ENCODE measurements around the gene SOS1.

The SOS1 gene

DNA sequence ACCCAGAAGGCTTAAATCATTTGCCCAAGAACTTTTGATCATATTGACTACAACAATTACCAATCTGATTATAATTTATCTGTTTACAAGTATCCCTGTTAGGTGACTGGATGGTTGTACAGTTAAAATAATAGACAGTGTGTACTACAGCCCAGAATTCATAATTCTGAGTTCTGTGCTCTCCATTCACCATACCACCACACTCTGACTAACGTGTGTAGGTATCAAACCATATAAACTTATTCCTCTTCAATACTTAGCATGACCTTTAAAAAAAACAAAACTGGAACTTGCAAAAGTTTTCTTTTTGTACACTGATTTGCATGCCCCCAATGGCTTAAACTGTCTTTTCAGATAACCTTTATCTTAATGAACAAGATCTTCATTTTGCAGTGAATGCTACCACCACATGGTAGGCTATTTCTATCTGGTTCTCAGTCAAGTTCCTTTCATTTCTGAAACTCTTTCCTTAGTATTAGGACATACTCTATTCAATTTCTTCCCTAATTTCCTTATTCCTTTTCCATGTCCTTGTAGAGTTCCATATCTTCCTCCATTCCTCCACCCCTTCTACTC is 50.9 kb downstream of the SOS1 start:
- ChIA-PET POLR2A (no interaction called here), CTCF (interaction anchor here (1.1 kb wide), 1 partner anchor 54 kb away, joined by 3 read pairs; no protein-coding TSS in a partner anchor)
- TF ChIP-seq NFRKB (IDR thresholded peaks at IDR 0.05) (no peak), FOXK2 (IDR thresholded peaks at IDR 0.05) (no peak), ZNF384 (IDR thresholded peaks at IDR 0.05) (no peak), HDGF (IDR thresholded peaks at IDR 0.05; ENCODE audit: borderline replicate concordance) (no peak), BHLHE40 (IDR thresholded peaks at IDR 0.05; ENCODE audit: borderline replicate concordance) (no peak), SP1 (IDR thresholded peaks at IDR 0.05) (no peak), FOXA1 (IDR thresholded peaks at IDR 0.05) (no peak), ELF4 (IDR thresholded peaks at IDR 0.05) (no peak), L3MBTL2 (conservative IDR thresholded peaks at IDR 0.05) (no peak), ARNT (IDR thresholded peaks at IDR 0.05) (no peak), SUZ12 (IDR thresholded peaks at IDR 0.05) (no peak), TARDBP (IDR thresholded peaks at IDR 0.05) (no peak), LEF1 (IDR thresholded peaks at IDR 0.05; ENCODE audit: borderline replicate concordance) (no peak), FOXM1 (IDR thresholded peaks at IDR 0.05; ENCODE audit: borderline replicate concordance) (no peak), CTBP1 (IDR thresholded peaks at IDR 0.05; ENCODE audit: borderline replicate concordance) (no peak)
- TF ChIP-seq, protein P1, sequence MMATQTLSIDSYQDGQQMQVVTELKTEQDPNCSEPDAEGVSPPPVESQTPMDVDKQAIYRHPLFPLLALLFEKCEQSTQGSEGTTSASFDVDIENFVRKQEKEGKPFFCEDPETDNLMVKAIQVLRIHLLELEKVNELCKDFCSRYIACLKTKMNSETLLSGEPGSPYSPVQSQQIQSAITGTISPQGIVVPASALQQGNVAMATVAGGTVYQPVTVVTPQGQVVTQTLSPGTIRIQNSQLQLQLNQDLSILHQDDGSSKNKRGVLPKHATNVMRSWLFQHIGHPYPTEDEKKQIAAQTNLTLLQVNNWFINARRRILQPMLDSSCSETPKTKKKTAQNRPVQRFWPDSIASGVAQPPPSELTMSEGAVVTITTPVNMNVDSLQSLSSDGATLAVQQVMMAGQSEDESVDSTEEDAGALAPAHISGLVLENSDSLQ (IDR thresholded peaks at IDR 0.05), result no peak
- no peak for DNase-seq (ENCODE audit: extremely low spot score)

DNA sequence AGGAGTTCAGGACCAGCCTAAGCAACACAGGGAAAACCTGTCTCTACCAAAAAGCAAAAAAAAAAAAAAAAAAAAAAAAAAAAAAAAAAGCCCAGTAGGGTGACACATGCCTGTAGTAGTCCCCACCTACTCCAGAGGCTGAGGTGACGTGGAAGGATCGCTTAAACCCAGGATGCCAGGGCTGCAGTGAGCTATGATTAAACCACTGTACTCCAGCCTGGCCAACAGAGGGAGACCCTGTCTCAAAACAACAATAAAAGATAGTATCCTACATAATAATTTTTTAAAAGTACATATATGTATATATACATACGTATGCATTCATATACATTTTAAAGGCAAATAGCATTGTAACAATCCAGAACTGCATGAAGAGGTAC is 51.7 kb downstream of the SOS1 start:
- TF ChIP-seq SP1 (IDR thresholded peaks at IDR 0.05), result no peak
- TF ChIP-seq FOXK2 (IDR thresholded peaks at IDR 0.05), result no peak
- no peak for TF ChIP-seq ELF4 (IDR thresholded peaks at IDR 0.05)
- no peak for TF ChIP-seq FOXA1 (IDR thresholded peaks at IDR 0.05)
- TF ChIP-seq L3MBTL2 (conservative IDR thresholded peaks at IDR 0.05), result no peak
- no peak for TF ChIP-seq HDGF (IDR thresholded peaks at IDR 0.05; ENCODE audit: borderline replicate concordance)
- TF ChIP-seq TARDBP (IDR thresholded peaks at IDR 0.05), result no peak
- TF ChIP-seq, protein P1 (IDR thresholded peaks at IDR 0.05), result no peak
- no peak for TF ChIP-seq CTBP1 (IDR thresholded peaks at IDR 0.05; ENCODE audit: borderline replicate concordance)
- no peak for TF ChIP-seq SUZ12 (IDR thresholded peaks at IDR 0.05)
- no peak for TF ChIP-seq FOXM1 (IDR thresholded peaks at IDR 0.05; ENCODE audit: borderline replicate concordance)
- TF ChIP-seq LEF1 (IDR thresholded peaks at IDR 0.05; ENCODE audit: borderline replicate concordance), result no peak
- no peak for TF ChIP-seq ZNF384 (IDR thresholded peaks at IDR 0.05)
- TF ChIP-seq BHLHE40 (IDR thresholded peaks at IDR 0.05; ENCODE audit: borderline replicate concordance), result no peak
- no peak for TF ChIP-seq ARNT (IDR thresholded peaks at IDR 0.05)
- no peak for TF ChIP-seq NFRKB (IDR thresholded peaks at IDR 0.05)
- no peak for DNase-seq (ENCODE audit: extremely low spot score)
- CTCF ChIA-PET, result interaction anchor here (0.6 to 1.1 kb wide), 3 partner anchors 10 to 56 kb away, joined by 3 read pairs; no protein-coding TSS in a partner anchor
- POLR2A ChIA-PET, result no interaction called here

DNA sequence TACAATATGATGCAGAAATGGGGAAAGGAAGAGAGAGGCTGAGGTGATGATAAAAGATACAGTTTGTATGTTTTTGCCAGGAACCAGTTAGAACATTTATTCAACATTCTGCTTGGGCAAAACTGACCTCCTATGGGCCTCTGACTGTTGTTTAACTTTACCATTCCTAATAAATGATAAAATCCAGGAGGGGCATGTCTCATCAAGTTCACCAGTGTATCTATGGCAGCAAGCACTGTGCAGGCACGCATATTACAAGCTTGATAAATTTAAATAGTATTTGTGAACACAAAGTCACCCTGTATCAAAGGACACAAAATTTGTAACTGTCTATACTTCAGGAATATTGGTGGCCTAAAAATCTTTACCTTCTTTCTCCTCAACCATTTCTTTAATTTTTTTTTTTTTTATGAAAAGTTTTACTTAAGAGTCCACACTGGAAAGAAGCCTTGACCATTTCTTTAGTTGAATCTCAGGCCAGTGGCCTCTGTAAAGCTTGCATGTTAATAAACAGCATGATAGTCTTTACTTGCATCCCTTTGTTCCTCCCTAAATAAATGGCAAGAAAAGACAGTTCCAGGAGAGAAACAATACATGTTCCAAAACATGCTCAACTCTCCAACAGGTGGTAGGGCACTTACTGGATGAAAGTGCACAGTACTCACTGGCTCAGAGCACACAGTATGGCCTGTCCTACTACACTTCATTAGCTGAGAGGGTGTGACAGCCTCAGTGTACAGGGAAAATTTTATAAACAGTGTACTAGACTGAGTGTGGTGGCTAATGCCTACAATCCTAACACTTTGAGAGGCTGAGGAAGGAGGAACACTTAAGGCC is 52.3 kb downstream of the SOS1 start:
- no peak for TF ChIP-seq HDGF (IDR thresholded peaks at IDR 0.05; ENCODE audit: borderline replicate concordance)
- DNase-seq (ENCODE audit: extremely low spot score), result no peak
- ChIA-PET POLR2A (no interaction called here), CTCF (interaction anchor here (0.6 to 1.1 kb wide), 2 partner anchors 56 to 57 kb away, joined by 3 read pairs; no protein-coding TSS in a partner anchor)

DNA sequence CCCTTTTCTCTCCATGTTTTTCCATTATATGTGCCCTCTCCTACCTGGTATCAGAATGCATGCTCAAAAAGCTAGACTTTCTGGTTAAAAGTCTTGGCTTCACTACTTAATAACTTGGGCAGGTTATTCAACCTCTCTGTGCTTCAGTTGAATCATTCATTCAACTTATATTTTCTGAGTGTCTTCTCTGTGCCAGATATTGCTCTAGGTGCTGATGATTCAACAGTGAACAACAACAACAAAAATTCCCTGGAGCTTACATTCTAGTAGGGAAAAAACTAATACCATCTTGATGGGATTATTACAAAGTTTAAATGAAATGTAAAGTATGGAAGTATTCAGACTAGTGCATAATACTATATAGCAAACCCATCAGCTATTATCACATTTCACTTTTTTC is 55.2 kb downstream of the SOS1 start:
- ChIA-PET POLR2A (no interaction called here), CTCF (no interaction called here)
- DNase-seq (ENCODE audit: extremely low spot score), result no peak
- TF ChIP-seq FOXM1 (IDR thresholded peaks at IDR 0.05; ENCODE audit: borderline replicate concordance) (no peak), LEF1 (IDR thresholded peaks at IDR 0.05; ENCODE audit: borderline replicate concordance) (no peak), L3MBTL2 (conservative IDR thresholded peaks at IDR 0.05) (no peak), ELF4 (IDR thresholded peaks at IDR 0.05) (no peak)
- TF ChIP-seq, protein P1 (IDR thresholded peaks at IDR 0.05), result no peak

DNA sequence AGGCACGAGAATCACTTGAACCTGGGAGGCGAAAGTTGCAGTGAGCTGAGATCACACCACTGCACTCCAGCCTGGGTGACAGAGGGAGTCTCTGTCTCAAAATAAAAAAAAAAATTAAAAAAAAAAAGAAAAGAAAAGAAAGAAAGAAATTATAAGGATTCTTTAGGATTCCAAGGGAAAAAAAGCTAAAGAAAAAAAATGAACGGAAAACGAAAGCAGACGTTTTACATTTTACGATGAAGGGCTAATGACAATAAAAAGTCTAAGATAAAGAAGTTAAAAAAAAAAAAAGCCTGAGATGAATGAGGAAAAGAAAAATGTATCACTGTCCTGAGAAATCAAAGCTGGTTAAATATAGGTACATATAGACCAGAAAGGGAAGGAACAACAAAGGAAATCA is 58.5 kb downstream of the SOS1 start:
- DNase-seq (ENCODE audit: extremely low spot score), result no peak
- CTCF ChIA-PET, result interaction anchor here (0.6 to 2.9 kb wide), 5 partner anchors 14 to 970 kb away, joined by 4 to 21 read pairs (median 6); no protein-coding TSS in a partner anchor
- POLR2A ChIA-PET, result interaction anchor here (1.5 to 1.8 kb wide), 3 partner anchors 57 to 62 kb away, joined by 6 to 7 read pairs (median 7); partner anchors contain the start of gene SOS1
- TF ChIP-seq CTBP1 (IDR thresholded peaks at IDR 0.05; ENCODE audit: borderline replicate concordance) (no peak), ARNT (IDR thresholded peaks at IDR 0.05) (no peak), SUZ12 (IDR thresholded peaks at IDR 0.05) (no peak), ZNF384 (IDR thresholded peaks at IDR 0.05) (peak; percentile 56), BHLHE40 (IDR thresholded peaks at IDR 0.05; ENCODE audit: borderline replicate concordance) (no peak), L3MBTL2 (conservative IDR thresholded peaks at IDR 0.05) (no peak), NFRKB (IDR thresholded peaks at IDR 0.05) (no peak), HDGF (IDR thresholded peaks at IDR 0.05; ENCODE audit: borderline replicate concordance) (no peak)
- TF ChIP-seq, protein P1 (IDR thresholded peaks at IDR 0.05), result no peak

Data from HEK293T (cell line).